Measurements from ENCODE around the gene STON2.
"Not testable (repeated sequence)": the region's sequence is repeated elsewhere in the genome, so short reads cannot be mapped to it uniquely, and the experiment has no call there.

Gene STON2

GRCh38 chr14:81382517-81383225 is 17.5 kb downstream of the STON2 start:
- DNase-seq: no peak

DNA sequence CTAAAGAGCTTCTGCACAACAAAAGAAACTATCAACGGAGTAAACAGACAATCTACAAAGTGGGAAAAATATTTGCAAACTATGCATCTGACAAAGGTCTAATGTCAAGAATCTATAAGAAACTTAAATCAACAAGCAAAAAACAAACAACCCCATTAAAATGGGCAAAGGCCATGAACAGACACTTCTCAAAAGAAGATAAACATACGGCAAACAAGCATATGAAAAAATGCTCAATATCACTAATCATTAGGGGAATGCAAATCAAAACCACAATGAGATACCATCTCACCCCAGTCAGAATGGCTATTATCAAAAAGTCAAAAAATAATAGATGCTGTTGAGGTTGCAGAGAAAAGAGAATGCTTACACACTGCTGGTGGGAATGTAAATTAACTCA is 20.1 kb downstream of the STON2 start:
- not testable (repeated sequence) for DNase-seq

- no peak for DNase-seq
Measured at GRCh38 chr14:81371802-81372201, 28.3 kb downstream of the STON2 start.

DNA sequence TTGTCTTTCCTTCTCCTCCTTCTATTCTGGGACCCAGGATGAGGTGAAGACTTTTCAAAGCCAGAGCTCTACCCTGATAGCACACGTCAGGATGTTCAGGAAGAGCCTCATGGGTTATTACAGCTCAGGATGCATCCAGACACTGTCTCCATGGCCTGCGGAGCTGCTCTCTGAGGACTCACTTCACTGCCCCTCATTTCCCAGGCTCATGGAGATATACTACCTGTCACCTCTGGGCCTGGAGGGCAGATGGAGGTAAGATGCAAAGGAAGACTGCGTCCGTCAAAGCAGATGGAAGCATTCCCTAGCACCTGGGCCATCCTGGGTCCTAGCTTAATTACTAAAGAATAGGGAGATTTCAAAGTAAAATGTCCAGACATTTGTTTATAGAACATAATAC is 32.6 kb downstream of the STON2 start:
- no peak for DNase-seq

GRCh38 chr14:81366884-81367283 is 33.2 kb downstream of the STON2 start:
- DNase-seq: no peak

GRCh38 chr14:81366214-81366613 is 33.9 kb downstream of the STON2 start:
- DNase-seq: no peak

DNA sequence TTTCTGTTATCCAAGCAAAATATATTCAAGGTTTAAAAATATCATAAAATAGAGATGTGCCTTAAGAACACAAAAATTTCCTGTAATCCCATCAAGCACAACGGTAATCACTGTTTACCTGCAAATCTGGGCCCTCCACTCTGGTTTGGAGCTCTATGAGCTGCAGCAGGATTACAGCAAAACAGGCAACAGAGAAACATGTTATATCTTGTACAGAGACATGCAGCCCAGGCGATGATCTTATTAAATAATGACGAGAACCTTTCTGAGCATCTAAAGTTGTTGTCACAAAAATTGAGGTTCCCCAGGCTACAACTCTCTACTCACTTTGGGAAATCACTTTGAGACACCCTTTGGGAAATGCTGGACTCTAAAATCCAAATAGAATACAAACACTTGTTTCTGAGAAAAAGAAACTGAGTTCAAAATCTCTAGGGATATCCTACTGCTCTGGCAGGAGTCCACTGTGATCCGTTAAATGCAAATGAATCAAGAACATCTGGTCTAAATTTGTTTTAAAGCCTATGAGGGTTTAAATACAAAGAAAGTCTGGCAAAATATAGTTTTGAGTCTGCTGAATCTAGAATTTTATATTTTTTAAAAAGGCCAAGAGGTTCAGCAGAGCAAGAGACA is 36.3 kb downstream of the STON2 start:
- no peak for DNase-seq

DNA sequence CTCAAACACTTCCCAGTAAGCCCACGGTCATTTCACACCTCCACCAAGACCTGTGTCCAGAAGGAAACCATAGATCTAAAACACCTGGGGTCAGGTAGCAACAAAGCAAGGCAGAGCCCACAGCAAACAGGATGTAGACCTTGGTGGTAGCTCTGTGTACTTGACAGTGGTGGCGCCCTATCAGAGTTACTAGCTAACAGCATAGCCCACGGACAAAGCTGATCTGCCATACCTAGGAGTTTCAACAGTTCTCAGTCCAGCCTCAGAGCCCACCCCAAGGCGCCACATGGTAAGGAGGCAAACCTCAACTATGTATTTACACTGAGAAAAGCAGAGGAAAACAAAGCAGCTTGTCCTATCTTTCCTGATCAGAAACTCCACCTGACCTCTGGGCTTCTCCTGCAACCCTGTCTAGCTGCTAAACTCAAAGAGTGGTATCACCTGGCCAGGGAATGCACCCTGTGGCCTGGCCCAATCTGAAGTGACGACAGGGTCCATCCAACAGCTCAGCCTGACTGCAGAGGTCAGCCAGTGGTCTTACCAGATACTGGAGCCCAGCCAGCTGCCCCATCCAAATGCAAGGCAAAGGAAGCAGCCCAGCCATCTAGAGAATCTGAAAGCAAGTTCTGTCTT is 46.3 kb downstream of the STON2 start:
- no peak for DNase-seq

- no peak for DNase-seq
Measured at GRCh38 chr14:81352413-81352812, 47.7 kb downstream of the STON2 start.

GRCh38 chr14:81351205-81351604 is 48.9 kb downstream of the STON2 start:
- DNase-seq: no peak

- DNase-seq: no peak
Measured at GRCh38 chr14:81350344-81351130, 49.6 kb downstream of the STON2 start.

GRCh38 chr14:81348061-81348460 is 52.1 kb downstream of the STON2 start:
- no peak for DNase-seq

DNA sequence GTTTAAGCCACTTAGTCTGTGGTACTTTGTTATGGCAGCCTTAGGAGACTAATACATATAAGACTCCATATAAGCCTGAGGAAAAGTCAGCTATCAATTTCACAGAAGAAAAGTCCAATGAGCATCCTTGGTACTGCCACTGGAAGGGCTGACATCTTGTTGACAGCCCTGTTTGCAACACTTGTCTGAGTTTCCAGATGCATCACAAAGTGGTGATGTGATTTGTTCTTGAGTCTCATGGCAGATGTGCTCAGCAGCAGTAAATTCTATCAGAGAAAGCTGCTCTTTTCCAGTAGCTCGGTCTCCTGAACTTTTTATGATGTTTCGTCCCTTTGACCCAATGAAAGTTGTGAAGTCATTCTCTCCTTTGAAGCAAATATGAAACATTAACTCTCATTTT is 54.3 kb downstream of the STON2 start:
- DNase-seq: no peak

- DNase-seq: no peak
Measured at GRCh38 chr14:81344481-81345160, 55.5 kb downstream of the STON2 start.

- DNase-seq: no peak
Measured at GRCh38 chr14:81343701-81344100, 56.4 kb downstream of the STON2 start.

DNA sequence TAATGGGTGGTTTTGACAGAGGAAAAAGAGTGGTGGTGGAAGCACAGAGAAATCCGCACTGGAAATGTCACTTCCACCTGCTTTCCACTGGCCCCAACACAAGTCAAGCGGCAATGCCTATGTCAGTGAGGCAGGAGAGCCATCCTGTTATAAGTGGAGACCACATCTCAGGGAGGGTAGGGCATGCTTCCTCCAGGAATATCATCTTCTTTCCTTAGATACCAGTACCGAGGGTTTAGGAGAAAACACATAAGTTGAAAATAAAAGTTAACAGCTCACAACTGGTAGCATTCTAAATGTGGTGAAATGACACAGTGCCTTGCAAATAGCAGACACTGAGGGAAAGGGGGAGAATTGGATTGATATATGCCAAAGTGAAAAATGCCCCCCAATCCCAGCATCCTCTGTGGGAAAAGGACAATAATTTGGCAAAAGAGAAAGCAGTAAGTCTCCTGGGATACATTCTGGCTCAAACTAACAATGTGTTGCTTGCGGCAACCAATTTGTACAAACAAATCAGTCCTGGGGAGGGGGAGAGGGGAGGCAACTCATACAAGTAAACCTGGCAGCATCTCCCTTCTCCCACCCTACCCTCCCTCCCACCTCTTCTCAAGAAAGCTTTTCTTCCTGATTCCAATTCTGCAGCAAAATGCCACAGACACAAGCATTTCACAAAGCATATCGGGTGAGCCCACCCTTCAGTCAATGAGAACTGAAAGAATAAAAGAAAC is 57.1 kb downstream of the STON2 start:
- DNase-seq: no peak

GRCh38 chr14:81341781-81342180 is 58.3 kb downstream of the STON2 start:
- no peak for DNase-seq

DNA sequence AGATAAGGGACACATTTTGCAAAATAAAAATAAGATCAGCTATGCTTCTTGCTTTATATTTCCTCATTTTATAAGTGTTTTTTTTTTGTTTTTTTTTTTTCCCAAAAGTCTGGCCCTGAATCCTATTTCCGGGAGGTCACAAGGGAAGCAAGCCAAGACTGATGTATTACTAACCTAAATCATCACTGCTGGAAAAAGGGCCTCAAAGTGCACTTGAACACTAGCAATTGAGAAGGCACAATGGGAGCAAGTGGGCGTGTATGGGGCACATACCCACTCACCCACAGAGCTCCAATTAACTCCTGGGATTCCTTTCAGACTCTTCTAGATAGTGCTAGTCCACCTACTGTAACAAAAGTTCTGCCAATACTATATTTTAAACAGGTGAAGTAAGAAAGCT is 58.8 kb downstream of the STON2 start:
- DNase-seq: no peak

GRCh38 chr14:81340201-81340600 is 59.9 kb downstream of the STON2 start:
- no peak for DNase-seq

DNA sequence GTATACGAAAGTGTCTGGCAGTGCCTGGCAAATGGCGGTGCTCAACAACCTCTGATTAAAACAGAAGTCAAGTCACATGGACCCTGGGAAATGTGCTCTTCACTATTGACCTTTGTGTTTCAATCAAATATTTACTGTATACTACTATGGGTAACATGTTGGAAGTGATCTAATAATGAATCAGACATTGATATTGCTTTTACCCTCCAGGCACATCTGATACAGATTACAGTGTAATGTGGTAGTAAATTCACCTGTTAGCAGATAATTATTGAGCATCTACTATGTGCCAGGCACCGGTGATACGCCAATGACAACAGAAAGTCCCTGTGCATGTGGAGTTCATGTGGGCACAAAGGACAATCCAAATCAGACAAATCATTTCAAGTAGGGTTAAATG is 63.1 kb downstream of the STON2 start:
- DNase-seq: no peak

- no peak for DNase-seq
Measured at GRCh38 chr14:81336009-81336408, 64.1 kb downstream of the STON2 start.

GRCh38 chr14:81332725-81333124 is 67.4 kb downstream of the STON2 start:
- DNase-seq: no peak

Measured in cerebellar nuclear complex (tissue), 1 donor.